Spleen (tissue), 7 donors: ENCODE results near the gene ZNF490.

Source experiments
- POLR2A ChIP-seq, 3 donors: fragments of 450-650 bp; IDR thresholded peaks; one replicate each; pipeline ENCODE4 v1.5.1; 2017; ENCODE audit warnings: antibody characterized with exemption in 3 of 3, mild to moderate bottlenecking in 1 of 3
- POLR2AphosphoS5 ChIP-seq, 3 donors: sonication (generic); formaldehyde crosslinking; IDR thresholded peaks; one replicate each; pipeline ENCODE4 v1.5.1; 2017; ENCODE audit warnings: antibody characterized with exemption in 3 of 3
- TF ChIP-seq, protein P1 (sequence below), 11 experiments: fragments of 200-600 bp in 7 of 11; fragments of 450-650 bp in 4 of 11; sonication (generic) in 4 of 11; IDR thresholded peaks in 8 of 11; conservative IDR thresholded peaks in 3 of 11; 1 replicate in 7 of 11; 2 replicates in 4 of 11; pipeline versions ENCODE4 v1.4.0 to v1.8.0; 2016 to 2021; ENCODE audit warnings: antibody characterized with exemption in 11 of 11, inconsistent platforms in 4 of 11, mild to moderate bottlenecking in 1 of 11
- donor health status: DM: no; HTN: no; CAD: no; lungs with moderate emphysema.
- donor health status: DM: no; HTN: no; CAD: no.
- donor health status: DM: no; HTN: no; CAD: no.

DNA sequence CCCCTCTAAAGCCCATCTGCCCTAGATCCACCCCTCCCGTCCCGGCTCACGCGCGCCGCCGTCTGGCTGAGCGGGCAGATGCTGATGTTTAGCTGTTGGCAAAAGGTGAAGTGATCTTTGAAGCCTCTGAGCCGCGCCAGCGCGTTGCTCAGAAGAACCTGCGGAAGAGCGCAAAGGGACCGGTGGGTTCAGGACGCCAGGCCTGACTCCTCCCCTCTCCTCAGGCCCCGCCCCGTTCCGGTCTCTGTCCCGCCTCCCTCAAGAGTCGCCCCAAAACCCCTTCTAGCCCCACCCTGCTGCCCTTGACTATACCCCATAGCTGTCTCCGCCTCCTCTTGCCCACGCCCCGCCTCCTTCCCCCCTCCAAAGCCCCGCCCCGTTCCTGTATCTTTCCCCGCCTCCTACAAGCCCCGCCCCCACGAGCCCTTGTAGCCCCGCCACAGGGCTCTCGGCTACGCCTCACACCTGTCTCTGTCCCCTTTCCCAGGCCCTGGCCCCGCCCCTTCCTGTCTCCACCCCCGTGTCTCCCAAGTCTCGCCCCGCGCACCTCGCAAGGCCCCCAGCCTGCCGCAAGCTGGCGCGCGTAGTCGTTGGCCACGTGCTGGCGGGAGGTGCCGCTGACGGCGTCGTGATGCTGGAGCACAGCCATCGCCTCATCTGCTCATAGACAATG lies 46.4 kb upstream of the ZNF490 start:
- TF ChIP-seq, protein P1, sequence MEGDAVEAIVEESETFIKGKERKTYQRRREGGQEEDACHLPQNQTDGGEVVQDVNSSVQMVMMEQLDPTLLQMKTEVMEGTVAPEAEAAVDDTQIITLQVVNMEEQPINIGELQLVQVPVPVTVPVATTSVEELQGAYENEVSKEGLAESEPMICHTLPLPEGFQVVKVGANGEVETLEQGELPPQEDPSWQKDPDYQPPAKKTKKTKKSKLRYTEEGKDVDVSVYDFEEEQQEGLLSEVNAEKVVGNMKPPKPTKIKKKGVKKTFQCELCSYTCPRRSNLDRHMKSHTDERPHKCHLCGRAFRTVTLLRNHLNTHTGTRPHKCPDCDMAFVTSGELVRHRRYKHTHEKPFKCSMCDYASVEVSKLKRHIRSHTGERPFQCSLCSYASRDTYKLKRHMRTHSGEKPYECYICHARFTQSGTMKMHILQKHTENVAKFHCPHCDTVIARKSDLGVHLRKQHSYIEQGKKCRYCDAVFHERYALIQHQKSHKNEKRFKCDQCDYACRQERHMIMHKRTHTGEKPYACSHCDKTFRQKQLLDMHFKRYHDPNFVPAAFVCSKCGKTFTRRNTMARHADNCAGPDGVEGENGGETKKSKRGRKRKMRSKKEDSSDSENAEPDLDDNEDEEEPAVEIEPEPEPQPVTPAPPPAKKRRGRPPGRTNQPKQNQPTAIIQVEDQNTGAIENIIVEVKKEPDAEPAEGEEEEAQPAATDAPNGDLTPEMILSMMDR (IDR thresholded peaks at IDR 0.05 in 8 of 11, conservative IDR thresholded peaks at IDR 0.05 in 3 of 11), result no peak
- TF ChIP-seq POLR2AphosphoS5 (IDR thresholded peaks at IDR 0.05) (no peak), POLR2A (IDR thresholded peaks at IDR 0.05) (no peak)
